BJ (cell line): ENCODE data around the gene HEMK1. TPM values are rescaled to one million over a fixed set of nuclear protein-coding genes. Genes with fewer than 3 reads are reported as not detected.

Source experiments
- CTCF ChIA-PET: fragments of 350-600 bp; formaldehyde crosslinking; extraction: SDS; loops from one replicate; lab custom pipeline; 2021; ENCODE audit warnings: antibody characterized with exemption, inconsistent platforms; lab: Yijun Ruan, JAX
- POLR2A ChIA-PET: fragments of 300-600 bp; sonication (Branson Sonifier 250); formaldehyde crosslinking; extraction: SDS; loops from one replicate; lab custom pipeline; 2021; ENCODE audit warnings: antibody characterized with exemption; lab: Charles Lee
- DNase-seq: peaks from one replicate; pipeline ENCODE4 v3.0.0-alpha.2; 2011; ENCODE audit warnings: low read depth
- H3K27me3 ChIP-seq: 2 replicates; pipeline ENCODE4 v1.6.0; 2011; ENCODE audit warnings: low read length; ENCODE audit not compliant: control insufficient read depth, insufficient read depth
- H3K36me3 ChIP-seq: 2 replicates; pipeline ENCODE4 v1.5.1; 2011; ENCODE audit warnings: low read length; ENCODE audit not compliant: control insufficient read depth, insufficient read depth
- H3K4me3 ChIP-seq: 2 replicates; pipeline ENCODE4 v1.5.1; 2011; ENCODE audit warnings: low read depth, mild to moderate bottlenecking, control low read depth, low read length
- polyA plus RNA-seq: library from polyadenylated mRNA; depleted of rRNA; stranded (reverse); fragments of >200 nt; gene quantifications from 2 replicates; pipeline ENCODE4 v1.2.3, GENCODE V29; 2011
- TF ChIP-seq, protein P1 (sequence below): IDR thresholded peaks from 2 replicates; pipeline ENCODE4 v1.5.1; 2011; ENCODE audit warnings: low read depth, mild to moderate bottlenecking, control low read depth, inconsistent platforms, low read length, moderate library complexity; ENCODE audit not compliant: insufficient read depth

The HEMK1 gene
- polyA plus RNA-seq, 1 experiment = 21.3 TPM

- ChIA-PET POLR2A (no interaction called here), CTCF (interaction anchor here (0.7 to 5.3 kb wide), 3 partner anchors 12 to 331 kb away, joined by 3 to 46 read pairs (median 5); no protein-coding TSS in a partner anchor)
- TF ChIP-seq, protein P1, sequence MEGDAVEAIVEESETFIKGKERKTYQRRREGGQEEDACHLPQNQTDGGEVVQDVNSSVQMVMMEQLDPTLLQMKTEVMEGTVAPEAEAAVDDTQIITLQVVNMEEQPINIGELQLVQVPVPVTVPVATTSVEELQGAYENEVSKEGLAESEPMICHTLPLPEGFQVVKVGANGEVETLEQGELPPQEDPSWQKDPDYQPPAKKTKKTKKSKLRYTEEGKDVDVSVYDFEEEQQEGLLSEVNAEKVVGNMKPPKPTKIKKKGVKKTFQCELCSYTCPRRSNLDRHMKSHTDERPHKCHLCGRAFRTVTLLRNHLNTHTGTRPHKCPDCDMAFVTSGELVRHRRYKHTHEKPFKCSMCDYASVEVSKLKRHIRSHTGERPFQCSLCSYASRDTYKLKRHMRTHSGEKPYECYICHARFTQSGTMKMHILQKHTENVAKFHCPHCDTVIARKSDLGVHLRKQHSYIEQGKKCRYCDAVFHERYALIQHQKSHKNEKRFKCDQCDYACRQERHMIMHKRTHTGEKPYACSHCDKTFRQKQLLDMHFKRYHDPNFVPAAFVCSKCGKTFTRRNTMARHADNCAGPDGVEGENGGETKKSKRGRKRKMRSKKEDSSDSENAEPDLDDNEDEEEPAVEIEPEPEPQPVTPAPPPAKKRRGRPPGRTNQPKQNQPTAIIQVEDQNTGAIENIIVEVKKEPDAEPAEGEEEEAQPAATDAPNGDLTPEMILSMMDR = no peak
- H3K4me3 ChIP-seq = no peak overlapping the region
- peaks cover 14% of the 10 kb centered on the region for H3K27me3 ChIP-seq
- no peak for DNase-seq
- H3K36me3 ChIP-seq = no peaks in the 10 kb centered on the region
Observed at GRCh38 chr3:50524746-50525145, 44.6 kb upstream of the HEMK1 start.

DNA sequence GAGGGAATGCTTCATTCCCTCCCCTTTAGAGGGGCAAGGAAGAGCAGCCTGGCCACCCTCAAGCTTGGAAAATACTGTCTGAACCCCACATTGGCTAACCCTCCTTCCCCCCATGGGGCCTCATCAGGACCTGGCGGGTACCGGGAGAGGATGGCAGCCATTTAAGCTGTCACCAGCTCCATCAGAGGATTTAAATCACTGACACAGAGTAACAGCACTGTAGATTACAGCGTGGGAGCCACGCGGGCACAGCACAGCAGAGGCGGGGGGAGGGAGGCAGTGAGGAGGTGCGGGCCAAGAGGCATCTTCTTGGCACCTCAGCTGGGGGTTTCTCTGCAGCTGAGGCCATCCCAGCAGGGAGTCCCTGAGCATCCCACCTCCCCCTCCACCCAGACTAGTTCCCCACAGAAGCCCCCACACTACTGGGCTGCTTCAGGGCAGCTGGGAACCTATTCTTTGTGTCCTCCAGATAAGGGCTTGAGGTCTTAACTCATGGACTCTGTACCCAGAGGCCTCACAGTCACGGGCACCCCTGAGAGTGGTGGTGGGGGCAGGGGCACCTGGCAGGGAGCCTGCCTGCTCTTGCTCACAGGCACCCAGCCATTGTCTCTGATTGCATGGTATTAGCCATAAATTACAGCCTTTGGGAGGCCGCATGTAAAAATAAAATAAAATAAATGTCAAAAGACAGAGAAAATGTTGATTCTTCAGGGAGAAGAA is 44.0 kb upstream of the HEMK1 start:
- ChIA-PET POLR2A (no interaction called here), CTCF (interaction anchor here (0.6 to 5.3 kb wide), 4 partner anchors 11 to 332 kb away, joined by 3 to 46 read pairs (median 4); no protein-coding TSS in a partner anchor)
- Histone ChIP-seq H3K4me3 (no peak overlapping the region), H3K36me3 (no peaks in the 10 kb centered on the region), H3K27me3 (peaks cover 18% of the 10 kb centered on the region)
- no peak for DNase-seq
- TF ChIP-seq, protein P1 = no peak

GRCh38 chr3:50525987-50526386 is 43.3 kb upstream of the HEMK1 start:
- ChIA-PET POLR2A (no interaction called here), CTCF (interaction anchor here (0.6 kb wide), 1 partner anchor 150 kb away, joined by 3 read pairs; no protein-coding TSS in a partner anchor)
- Histone ChIP-seq H3K36me3 (no peaks in the 10 kb centered on the region), H3K27me3 (peaks cover 19% of the 10 kb centered on the region), H3K4me3 (no peak overlapping the region)
- no peak for DNase-seq
- TF ChIP-seq, protein P1 = no peak

DNA sequence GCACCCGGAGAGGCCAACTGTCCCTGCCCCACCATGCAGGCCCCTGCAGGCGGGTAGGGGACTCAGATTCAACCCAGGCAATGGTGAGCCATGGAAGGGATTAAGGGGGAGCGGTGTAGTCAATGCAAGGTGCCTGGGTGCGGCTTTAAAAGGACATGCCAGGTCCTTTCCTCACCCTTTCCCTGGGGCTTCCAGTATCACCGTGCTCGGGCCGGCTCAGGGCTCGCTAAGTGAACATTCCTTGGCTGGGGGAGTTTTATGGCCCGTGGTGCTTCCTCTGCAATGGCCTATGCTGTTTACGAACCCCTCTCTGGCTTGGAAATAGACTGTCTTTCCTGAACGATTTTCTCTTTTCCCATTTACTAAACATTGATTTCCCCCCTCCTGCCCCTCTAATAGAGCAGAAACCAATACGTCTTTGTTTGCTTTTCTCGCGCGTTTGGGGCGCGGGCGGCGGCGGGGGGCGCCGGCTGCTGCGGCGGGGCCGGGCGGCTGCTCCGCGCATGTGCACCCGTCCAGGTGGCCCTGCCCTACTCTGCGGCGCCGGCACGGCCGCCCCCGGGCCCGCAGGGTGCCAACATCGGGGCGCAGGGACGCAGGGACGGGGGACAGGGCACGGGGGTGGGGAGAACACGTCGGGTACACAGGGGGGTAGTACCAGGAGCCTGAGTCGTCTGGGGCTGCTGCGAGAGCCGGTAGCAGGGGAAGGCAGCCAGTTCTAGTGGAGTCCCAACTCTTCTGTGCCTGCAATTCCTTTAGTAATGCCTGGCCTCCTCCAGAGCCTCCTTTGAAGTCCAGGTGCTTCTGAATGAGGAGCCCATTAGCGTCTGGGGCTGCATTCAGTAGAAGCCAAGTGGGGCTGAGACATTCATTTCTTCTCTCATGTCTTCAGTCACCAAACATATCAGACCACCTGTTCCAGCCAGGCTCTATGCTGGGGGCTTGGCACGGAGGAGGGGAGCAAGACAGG is 39.0 kb upstream of the HEMK1 start:
- Histone ChIP-seq H3K4me3 (no peak overlapping the region), H3K36me3 (no peaks in the 10 kb centered on the region), H3K27me3 (peaks cover 18% of the 10 kb centered on the region)
- ChIA-PET CTCF (interaction anchor here (2.3 kb wide), 1 partner anchor 8 kb away, joined by 13 read pairs; no protein-coding TSS in a partner anchor), POLR2A (no interaction called here)
- TF ChIP-seq, protein P1 = no peak
- no peak for DNase-seq
